ENCODE measurements around the gene XPO4. TPM values are rescaled to one million over a fixed set of nuclear protein-coding genes. Genes with fewer than 3 reads are reported as not detected.

Gene XPO4
- total RNA-seq, 1 donor: 25.8 TPM

DNA sequence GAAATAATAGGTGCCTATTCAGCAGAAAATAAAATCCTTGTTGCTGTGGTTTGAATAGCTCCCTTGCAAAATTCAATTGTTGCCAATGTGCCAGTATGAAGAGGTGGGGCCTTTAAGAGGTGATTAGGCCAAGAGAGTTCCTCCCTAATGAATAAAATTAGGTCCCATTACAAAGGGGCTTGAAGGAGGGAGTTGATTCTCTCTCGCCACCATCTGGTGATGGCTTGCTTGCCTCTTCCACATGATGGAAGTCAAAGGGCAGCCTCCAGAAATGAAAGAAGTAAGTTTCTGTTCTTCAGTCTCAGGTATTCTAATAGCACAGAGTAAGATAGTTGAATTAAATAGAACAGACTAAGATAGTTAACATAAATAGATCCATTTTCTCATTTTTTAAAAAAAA lies 125.8 kb downstream of the XPO4 start:
- DNase-seq (ENCODE audit: low read depth): no peak
- TF ChIP-seq, protein P1, sequence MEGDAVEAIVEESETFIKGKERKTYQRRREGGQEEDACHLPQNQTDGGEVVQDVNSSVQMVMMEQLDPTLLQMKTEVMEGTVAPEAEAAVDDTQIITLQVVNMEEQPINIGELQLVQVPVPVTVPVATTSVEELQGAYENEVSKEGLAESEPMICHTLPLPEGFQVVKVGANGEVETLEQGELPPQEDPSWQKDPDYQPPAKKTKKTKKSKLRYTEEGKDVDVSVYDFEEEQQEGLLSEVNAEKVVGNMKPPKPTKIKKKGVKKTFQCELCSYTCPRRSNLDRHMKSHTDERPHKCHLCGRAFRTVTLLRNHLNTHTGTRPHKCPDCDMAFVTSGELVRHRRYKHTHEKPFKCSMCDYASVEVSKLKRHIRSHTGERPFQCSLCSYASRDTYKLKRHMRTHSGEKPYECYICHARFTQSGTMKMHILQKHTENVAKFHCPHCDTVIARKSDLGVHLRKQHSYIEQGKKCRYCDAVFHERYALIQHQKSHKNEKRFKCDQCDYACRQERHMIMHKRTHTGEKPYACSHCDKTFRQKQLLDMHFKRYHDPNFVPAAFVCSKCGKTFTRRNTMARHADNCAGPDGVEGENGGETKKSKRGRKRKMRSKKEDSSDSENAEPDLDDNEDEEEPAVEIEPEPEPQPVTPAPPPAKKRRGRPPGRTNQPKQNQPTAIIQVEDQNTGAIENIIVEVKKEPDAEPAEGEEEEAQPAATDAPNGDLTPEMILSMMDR (IDR thresholded peaks at IDR 0.05; ENCODE audit: insufficient read depth, low read length): no peak
- no peak overlapping the region for H3K4me3 ChIP-seq (ENCODE audit: low read depth, low read length)

DNA sequence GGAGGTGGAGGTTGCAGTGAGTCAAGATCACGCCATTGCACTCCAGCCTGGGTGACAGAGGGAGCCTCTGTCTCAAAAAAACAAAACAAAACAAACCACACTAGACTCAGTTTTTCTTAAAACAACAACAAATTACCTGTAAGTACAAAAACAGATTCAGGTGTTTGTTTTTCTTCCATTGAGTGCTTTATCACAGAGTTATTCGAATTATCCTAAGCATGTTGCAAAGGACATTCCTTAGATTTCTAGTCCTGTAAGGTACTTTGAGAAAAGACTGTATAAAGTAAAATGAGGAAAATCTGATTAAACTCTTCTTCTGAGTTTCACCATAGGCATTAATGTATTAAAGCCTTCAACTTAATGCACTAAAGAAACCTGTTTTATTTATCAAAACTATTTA lies 126.6 kb downstream of the XPO4 start:
- TF ChIP-seq, protein P1 (IDR thresholded peaks at IDR 0.05; ENCODE audit: insufficient read depth, low read length): no peak
- DNase-seq (ENCODE audit: low read depth): no peak
- no peak overlapping the region for H3K4me3 ChIP-seq (ENCODE audit: low read depth, low read length)

DNA sequence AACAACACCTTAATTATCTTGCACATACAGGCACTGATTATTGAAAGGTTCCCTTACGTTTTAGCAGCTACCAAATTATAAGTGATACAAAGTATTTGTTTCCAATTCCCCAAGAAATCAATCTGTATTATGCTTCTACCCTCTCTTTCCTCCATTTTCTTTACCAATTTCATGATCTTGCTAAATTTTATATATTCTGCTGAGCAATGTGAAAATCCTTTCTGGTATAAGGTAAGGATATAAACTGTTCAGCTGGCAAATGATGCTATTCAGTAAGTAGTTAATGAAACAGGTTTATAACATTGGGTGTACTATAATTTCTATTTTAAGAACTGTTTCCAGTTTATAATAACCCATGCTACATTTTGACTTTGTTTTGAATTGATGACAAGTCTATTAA lies 127.8 kb downstream of the XPO4 start:
- no peak for DNase-seq (ENCODE audit: low read depth)
- TF ChIP-seq, protein P1 (IDR thresholded peaks at IDR 0.05; ENCODE audit: insufficient read depth, low read length): no peak
- H3K4me3 ChIP-seq (ENCODE audit: low read depth, low read length): no peak overlapping the region

DNA sequence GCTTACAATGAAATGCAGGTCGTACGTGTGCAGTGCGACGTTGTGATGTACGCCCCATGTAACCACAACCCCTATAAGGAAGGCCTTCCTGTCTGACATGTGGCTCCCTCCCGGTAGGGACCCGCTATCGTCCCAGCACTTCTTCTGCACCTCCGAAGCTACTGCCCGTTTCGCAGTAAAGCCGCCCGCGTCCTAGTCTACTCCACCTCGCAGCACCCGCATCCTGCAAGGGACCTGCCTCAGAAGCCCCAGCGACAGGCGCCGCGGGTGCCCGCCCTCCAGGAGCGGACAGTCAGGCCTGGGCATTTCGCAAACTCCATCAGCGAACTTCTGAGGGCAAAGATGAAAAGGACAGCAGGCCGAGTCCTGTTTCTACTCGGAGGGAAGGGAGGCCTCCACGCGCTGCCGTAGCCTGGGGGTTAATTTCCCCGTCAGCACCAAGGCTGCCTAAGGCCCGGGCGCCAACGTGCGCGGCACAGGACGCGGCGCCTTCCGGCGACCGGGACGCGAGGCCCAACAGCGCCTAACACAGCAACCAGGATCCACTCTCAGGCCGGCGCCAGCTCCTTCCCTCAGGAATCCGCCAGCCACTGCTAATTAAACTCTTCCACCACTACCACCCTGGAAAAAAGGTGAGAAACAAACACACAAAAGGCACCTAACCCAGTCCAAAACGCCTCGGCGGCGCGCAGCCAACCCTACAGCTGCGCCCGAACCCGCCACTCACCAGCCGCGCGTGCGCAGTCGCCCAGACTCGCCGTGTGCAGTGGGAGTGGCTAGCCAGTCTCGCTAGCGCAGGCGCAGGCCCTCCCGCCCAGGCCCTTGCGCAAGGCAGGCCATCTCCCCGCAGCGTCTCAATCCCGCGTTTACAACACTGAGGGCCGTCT lies 129.1 kb downstream of the XPO4 start, which contains the start of gene EEF1AKMT1:
EEF1AKMT1 (minus strand) TSS at position 768 of the 887 bp plus-strand sequence. CDS start 16,363 bp downstream, outside the sequence.
- DNase-seq (ENCODE audit: low read depth): peak; percentile 93
- peak within 1 kb of the TSS; percentile 77 for H3K4me3 ChIP-seq (ENCODE audit: low read depth, low read length)
- TF ChIP-seq, protein P1 (IDR thresholded peaks at IDR 0.05; ENCODE audit: insufficient read depth, low read length): no peak

DNA sequence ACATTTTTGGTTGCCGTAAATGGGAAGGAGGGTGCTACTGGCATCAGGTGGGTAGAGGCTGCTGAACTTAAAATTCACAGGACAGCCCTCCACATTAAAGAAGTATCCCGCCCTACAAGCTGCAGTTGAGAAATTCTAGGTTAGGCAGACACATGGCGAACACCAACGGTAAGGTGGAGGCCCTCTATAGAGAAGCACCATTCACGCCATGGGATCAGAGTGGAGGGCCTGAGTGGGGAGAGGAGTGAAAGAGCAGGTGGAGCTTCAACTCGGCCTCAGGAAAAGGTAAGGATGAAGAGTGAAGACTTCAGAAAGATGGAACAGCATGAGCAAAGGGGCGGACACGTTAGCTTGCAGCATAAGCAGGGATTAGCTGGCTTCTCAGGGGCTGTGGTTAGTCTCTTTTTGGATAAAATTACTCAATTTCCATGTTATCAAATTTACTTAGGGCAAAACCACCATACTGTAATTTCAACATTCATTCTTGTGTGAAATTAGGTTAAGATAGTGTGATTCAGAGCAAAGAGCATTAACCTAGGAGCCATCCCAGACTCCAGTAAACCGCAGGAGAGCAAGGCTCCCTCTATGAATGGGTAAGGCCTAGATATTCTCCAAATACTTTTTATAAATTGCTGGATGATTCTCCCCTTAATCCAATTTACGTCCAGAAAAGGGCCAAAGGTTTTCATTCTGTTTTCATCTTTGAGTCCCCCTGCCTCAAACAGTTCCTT lies 130.0 kb downstream of the XPO4 start:
- H3K4me3 ChIP-seq (ENCODE audit: low read depth, low read length): peak overlapping the region; percentile 77
- TF ChIP-seq, protein P1 (IDR thresholded peaks at IDR 0.05; ENCODE audit: insufficient read depth, low read length): no peak
- DNase-seq (ENCODE audit: low read depth): peak; percentile 27

DNA sequence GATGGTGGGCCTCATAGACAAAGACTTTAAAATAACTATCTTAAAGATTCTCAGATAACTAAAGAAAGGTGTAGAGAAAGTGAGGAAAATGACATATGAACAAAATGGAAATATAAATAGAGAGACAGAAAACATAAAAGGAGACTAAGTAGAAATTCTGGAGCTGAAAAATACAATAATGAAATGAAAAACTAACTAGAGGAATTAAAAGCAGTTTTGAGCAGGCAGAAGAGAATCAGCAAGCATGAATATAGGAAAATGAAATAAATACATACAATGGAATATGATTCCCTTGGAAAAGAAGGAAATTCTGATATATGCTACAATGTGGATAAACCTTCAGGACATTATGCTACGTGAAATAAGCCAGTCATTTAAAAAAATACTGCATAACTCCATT lies 132.7 kb downstream of the XPO4 start:
- no peak overlapping the region for H3K4me3 ChIP-seq (ENCODE audit: low read depth, low read length)
- TF ChIP-seq, protein P1 (IDR thresholded peaks at IDR 0.05; ENCODE audit: insufficient read depth, low read length): no peak
- no peak for DNase-seq (ENCODE audit: low read depth)
